ENCODE data around the gene FBXL13. TPM values are rescaled to one million over a fixed set of nuclear protein-coding genes. Genes with fewer than 3 reads are reported as not detected.

The FBXL13 gene
- polyA plus RNA-seq, 1 of the 3 experiments (the other 2 are of a cell fraction) = 1.1 TPM

- POLR2A ChIA-PET = interaction anchor here (0.5 to 2.0 kb wide), 3 partner anchors 41 to 177 kb away, joined by 3 to 5 read pairs (median 4); no protein-coding TSS in a partner anchor
Observed at GRCh38 chr7:103073989-103074518, 542 bp downstream of the FBXL13 start.

More at GRCh38 chr7:103073989-103074518, 542 bp downstream of the FBXL13 start:
- 15% methylated on average over 6 of the region's 6 CpGs for WGBS (ENCODE audit: low lambda C conversion rate)
- Histone ChIP-seq H4K20me1 (ENCODE audit: insufficient read depth) (no peaks in the 10 kb centered on the region; the same call in 1 of the 2 replicates), H3K36me3 (replicated peaks in 1 of 2; ENCODE audit: control insufficient read depth in 1 of 2, insufficient read depth in 2 of 2, low read length in 1 of 2) (peaks cover 0 to 21% of the 10 kb centered on the region in 2 experiments), H3K9ac (peak overlapping the region; percentile 80), H3K9me2 (no peaks in the 10 kb centered on the region), H3K79me2 (ENCODE audit: insufficient read depth) (peaks cover 47% of the 10 kb centered on the region), H3K27ac (ENCODE audit: low read depth in 2 of 2, low read length in 1 of 2) (peak overlapping the region; percentile 89 to 95), H3K4me2 (peak overlapping the region; percentile 86), H3K4me3 (ENCODE audit: low read depth in 2 of 2, low read length in 1 of 2) (peak overlapping the region; percentile 74 to 83), H3F3A (replicated peaks; ENCODE audit: insufficient read depth) (peaks cover 8% of the 10 kb centered on the region), H3K27me3 (ENCODE audit: insufficient read depth) (no peaks in the 10 kb centered on the region), H3K4me1 (ENCODE audit: control insufficient read depth in 1 of 2, insufficient read depth in 2 of 2, low read depth in 1 of 2, low read length in 1 of 2) (peaks cover 0 to 17% of the 10 kb centered on the region in 2 experiments; a peak in 2 of 4 replicates), H3K9me3 (no peaks in the 10 kb centered on the region), H2AFZ (ENCODE audit: low read depth) (peak overlapping the region; percentile 91)
- CTCF ChIA-PET = interaction anchor here (1.1 to 7.2 kb wide), 7 partner anchors 8 to 325 kb away, joined by 3 to 54 read pairs (median 5); partner anchors contain the start of gene FAM185A
- no peak for DNase-seq
- TF ChIP-seq FOXM1 (IDR thresholded peaks at IDR 0.05; ENCODE audit: low read depth) (no peak), REST (IDR thresholded peaks at IDR 0.05; ENCODE audit: low read depth, low read length) (no peak), NRF1 (IDR thresholded peaks at IDR 0.05; ENCODE audit: low read depth, low read length) (no peak), POLR2AphosphoS5 (IDR thresholded peaks at IDR 0.05; ENCODE audit: low read depth, low read length) (peak; percentile 50; the same call in 1 of the 2 replicates), GABPA (IDR thresholded peaks at IDR 0.05; ENCODE audit: low read depth) (no peak), TCF12 (IDR thresholded peaks at IDR 0.05) (no peak), SMC3 (IDR thresholded peaks at IDR 0.05; ENCODE audit: low read depth, low read length) (no peak), EZH2phosphoT487 (IDR thresholded peaks at IDR 0.05; ENCODE audit: borderline replicate concordance, low read depth) (no peak), PBX3 (IDR thresholded peaks at IDR 0.05) (no peak), YY1 (IDR thresholded peaks at IDR 0.05; ENCODE audit: low read depth) (0 out of 2 replicates have a peak, but pooled peaks have one; percentile 5), TEAD4 (IDR thresholded peaks at IDR 0.05; ENCODE audit: borderline replicate concordance, insufficient read depth) (no peak), MAX (IDR thresholded peaks at IDR 0.05; ENCODE audit: low read depth) (0 out of 2 replicates have a peak, but pooled peaks have one; percentile 37), FOSL2 (IDR thresholded peaks at IDR 0.05; ENCODE audit: borderline replicate concordance, low read depth) (no peak), NFIC (IDR thresholded peaks at IDR 0.05; ENCODE audit: borderline replicate concordance) (no peak), RFX5 (IDR thresholded peaks at IDR 0.05; ENCODE audit: low read length) (no peak), TAF1 (IDR thresholded peaks at IDR 0.05; ENCODE audit: borderline replicate concordance, low read depth, low read length) (peak; percentile 52; the same call in 1 of the 2 replicates), EP300 (IDR thresholded peaks at IDR 0.05; ENCODE audit: borderline replicate concordance in 1 of 2, low read depth in 1 of 2, low read length in 1 of 2) (no peak), ELF1 (IDR thresholded peaks at IDR 0.05) (no peak)
- TF ChIP-seq, protein P1, sequence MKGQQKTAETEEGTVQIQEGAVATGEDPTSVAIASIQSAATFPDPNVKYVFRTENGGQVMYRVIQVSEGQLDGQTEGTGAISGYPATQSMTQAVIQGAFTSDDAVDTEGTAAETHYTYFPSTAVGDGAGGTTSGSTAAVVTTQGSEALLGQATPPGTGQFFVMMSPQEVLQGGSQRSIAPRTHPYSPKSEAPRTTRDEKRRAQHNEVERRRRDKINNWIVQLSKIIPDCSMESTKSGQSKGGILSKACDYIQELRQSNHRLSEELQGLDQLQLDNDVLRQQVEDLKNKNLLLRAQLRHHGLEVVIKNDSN (IDR thresholded peaks at IDR 0.05; ENCODE audit: borderline replicate concordance, low read depth) = no peak
